Measurements from ENCODE around the gene ZNF423.

Gene ZNF423

DNA sequence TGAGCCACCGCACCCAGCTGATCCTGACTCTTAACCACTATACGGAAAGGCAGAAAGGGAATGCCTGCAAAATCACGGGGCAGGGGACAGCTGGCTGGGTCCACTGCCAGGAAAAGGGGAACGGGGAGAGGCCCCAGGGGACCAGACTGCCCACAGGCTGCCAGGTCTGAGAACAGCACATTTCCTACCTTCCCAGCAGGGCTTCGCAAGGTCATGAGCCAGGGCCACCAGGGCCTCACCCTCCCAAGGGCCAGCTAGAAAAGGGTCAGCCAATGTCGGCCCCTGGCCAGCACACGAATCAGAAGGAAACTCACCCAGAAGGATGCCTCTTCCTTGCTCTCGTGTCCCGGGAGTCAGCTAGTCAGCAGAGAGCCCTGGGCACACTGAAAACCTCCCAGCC, 118.4 kb downstream of the ZNF423 start:
- no peak overlapping the region for H3K4me3 ChIP-seq (ENCODE audit: low read length)
- no peak for DNase-seq (ENCODE audit: low read depth)
- TF ChIP-seq, protein P1, sequence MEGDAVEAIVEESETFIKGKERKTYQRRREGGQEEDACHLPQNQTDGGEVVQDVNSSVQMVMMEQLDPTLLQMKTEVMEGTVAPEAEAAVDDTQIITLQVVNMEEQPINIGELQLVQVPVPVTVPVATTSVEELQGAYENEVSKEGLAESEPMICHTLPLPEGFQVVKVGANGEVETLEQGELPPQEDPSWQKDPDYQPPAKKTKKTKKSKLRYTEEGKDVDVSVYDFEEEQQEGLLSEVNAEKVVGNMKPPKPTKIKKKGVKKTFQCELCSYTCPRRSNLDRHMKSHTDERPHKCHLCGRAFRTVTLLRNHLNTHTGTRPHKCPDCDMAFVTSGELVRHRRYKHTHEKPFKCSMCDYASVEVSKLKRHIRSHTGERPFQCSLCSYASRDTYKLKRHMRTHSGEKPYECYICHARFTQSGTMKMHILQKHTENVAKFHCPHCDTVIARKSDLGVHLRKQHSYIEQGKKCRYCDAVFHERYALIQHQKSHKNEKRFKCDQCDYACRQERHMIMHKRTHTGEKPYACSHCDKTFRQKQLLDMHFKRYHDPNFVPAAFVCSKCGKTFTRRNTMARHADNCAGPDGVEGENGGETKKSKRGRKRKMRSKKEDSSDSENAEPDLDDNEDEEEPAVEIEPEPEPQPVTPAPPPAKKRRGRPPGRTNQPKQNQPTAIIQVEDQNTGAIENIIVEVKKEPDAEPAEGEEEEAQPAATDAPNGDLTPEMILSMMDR (IDR thresholded peaks at IDR 0.05; ENCODE audit: insufficient read depth, low read depth, low read length, missing control alignments): no peak

- H3K4me3 ChIP-seq (ENCODE audit: low read length): no peak overlapping the region
- TF ChIP-seq, protein P1 (IDR thresholded peaks at IDR 0.05; ENCODE audit: insufficient read depth, low read depth, low read length, missing control alignments): no peak
- DNase-seq (ENCODE audit: low read depth): no peak
Measured at GRCh38 chr16:49734331-49734730, 121.6 kb downstream of the ZNF423 start.

DNA sequence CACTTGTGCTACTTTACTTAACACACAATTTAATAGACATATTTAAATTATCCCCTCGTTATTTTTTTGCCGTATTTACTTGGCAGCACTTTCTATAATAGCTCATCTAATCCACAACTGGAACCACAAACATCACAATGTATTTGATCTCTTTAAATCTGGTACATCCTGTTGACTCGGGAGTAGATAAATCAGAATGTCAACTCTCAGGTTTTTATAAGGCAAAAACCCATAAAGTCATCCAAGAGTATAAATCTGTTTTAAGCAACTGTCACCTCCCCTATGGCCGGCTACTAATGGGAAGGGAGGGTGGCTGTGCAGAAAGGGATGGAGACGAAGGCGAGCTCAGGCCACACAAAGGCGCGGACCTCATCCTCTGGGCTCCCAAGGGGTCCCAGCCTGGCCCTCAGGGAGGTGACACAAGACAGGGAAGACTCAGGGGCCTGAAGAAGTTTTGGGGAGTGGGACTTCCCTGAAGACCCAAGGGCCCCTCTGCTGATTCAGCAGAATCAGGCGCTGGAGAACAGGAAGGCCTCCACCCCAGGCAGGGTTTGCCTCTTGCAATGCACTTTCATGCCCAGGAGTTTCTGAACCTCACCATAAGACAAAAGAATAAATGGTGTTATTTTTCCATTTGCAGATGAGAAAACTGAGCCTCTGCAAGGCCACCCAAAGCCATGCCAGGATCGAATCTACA, 122.5 kb downstream of the ZNF423 start:
- TF ChIP-seq, protein P1 (IDR thresholded peaks at IDR 0.05; ENCODE audit: insufficient read depth, low read depth, low read length, missing control alignments): no peak
- no peak overlapping the region for H3K4me3 ChIP-seq (ENCODE audit: low read length)
- DNase-seq (ENCODE audit: low read depth): no peak

GRCh38 chr16:49731911-49732310, 124.0 kb downstream of the ZNF423 start:
- DNase-seq (ENCODE audit: low read depth): no peak
- H3K4me3 ChIP-seq (ENCODE audit: low read length): no peak overlapping the region
- TF ChIP-seq, protein P1 (IDR thresholded peaks at IDR 0.05; ENCODE audit: insufficient read depth, low read depth, low read length, missing control alignments): no peak

DNA sequence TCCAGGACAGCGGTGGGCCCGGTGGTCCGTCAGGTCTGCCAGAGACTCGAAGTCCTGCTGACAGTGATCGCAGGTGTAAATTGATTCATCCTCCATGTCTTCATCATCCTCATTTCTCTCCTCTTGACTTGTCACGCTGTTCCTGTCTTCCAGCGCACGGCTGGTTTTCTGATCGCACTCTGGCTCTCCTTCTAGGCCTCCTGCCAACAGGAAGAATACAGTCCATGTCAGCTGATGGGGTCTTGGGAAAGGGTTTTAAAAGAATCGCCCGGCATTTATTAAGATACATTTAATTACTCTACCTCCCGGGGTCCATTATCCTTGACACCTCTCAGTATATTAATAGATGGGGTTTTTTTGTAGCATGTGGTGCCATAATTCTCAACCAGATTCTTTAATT, 125.1 kb downstream of the ZNF423 start:
- DNase-seq (ENCODE audit: low read depth): no peak
- no peak overlapping the region for H3K4me3 ChIP-seq (ENCODE audit: low read length)
- TF ChIP-seq, protein P1 (IDR thresholded peaks at IDR 0.05; ENCODE audit: insufficient read depth, low read depth, low read length, missing control alignments): no peak

GRCh38 chr16:49727611-49728010, 128.3 kb downstream of the ZNF423 start:
- no peak overlapping the region for H3K4me3 ChIP-seq (ENCODE audit: low read length)
- DNase-seq (ENCODE audit: low read depth): no peak
- TF ChIP-seq, protein P1 (IDR thresholded peaks at IDR 0.05; ENCODE audit: insufficient read depth, low read depth, low read length, missing control alignments): no peak

DNA sequence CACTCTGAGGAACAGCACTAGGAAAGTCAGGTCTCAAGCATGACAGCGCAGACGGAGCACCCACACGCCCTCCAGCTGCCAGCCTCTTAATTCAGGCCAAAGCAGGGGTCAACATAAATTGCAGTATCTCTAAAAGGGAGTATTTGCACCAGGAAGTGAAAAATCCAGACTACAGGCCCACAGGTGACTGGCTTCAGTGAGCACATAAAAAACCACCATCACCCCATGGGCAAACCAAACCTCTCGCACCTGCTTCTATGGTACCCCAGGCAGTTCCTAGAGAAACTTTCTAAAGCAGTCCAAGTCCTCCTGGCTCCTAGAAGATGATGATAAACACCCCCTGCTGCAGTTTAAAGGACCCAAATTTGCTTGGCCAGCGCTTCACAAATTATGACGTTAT, 129.8 kb downstream of the ZNF423 start:
- DNase-seq (ENCODE audit: low read depth): no peak
- H3K4me3 ChIP-seq (ENCODE audit: low read length): no peak overlapping the region
- TF ChIP-seq, protein P1 (IDR thresholded peaks at IDR 0.05; ENCODE audit: insufficient read depth, low read depth, low read length, missing control alignments): no peak
